Activated naive CD8-positive, alpha-beta T cell treated with anti-CD3 and anti-CD28 coated beads, Interleukin-2, amount 50 U/mL, for 24 hours (primary cell): ENCODE results near the gene CHRNA4.

Experiments used
- ATAC-seq: fragments of 150-1000 bp; cut with Tn5 transposase; one replicate; pipeline ENCODE4 v1.10.0; 2021
- DNase-seq: peaks from one replicate; pipeline ENCODE4 v3.0.0; 2021
- H3K27ac Mint-ChIP-seq: one replicate; pipeline ENCODE4 v1.8.0; 2021; ENCODE audit warnings: mild to moderate bottlenecking, mixed read lengths
- H3K27me3 Mint-ChIP-seq: one replicate; pipeline ENCODE4 v1.8.0; 2021; ENCODE audit warnings: mixed read lengths
- H3K36me3 Mint-ChIP-seq: one replicate; pipeline ENCODE4 v1.8.0; 2021; ENCODE audit warnings: low read depth, mixed read lengths
- H3K4me1 Mint-ChIP-seq: one replicate; pipeline ENCODE4 v1.8.0; 2021; ENCODE audit warnings: mixed read lengths
- H3K4me3 Mint-ChIP-seq: one replicate; pipeline ENCODE4 v1.8.0; 2021; ENCODE audit warnings: mild to moderate bottlenecking, moderate library complexity, mixed read lengths
- H3K9me3 Mint-ChIP-seq: one replicate; pipeline ENCODE4 v1.8.0; 2021; ENCODE audit warnings: mixed read lengths

Gene CHRNA4

GRCh38 chr20:63293871-63294535, 67.1 kb downstream of the CHRNA4 start:
- no peaks in the 10 kb centered on the region for H3K9me3 Mint-ChIP-seq
- H3K27ac Mint-ChIP-seq: no peak overlapping the region
- H3K27me3 Mint-ChIP-seq: peaks cover 15% of the 10 kb centered on the region
- ATAC-seq: no peak
- no peak for DNase-seq
- peaks cover 2% of the 10 kb centered on the region for H3K4me1 Mint-ChIP-seq
- no peaks in the 10 kb centered on the region for H3K36me3 Mint-ChIP-seq
- no peak overlapping the region for H3K4me3 Mint-ChIP-seq

GRCh38 chr20:63293456-63293855, 67.7 kb downstream of the CHRNA4 start:
- peaks cover 2% of the 10 kb centered on the region for H3K4me1 Mint-ChIP-seq
- no peak overlapping the region for H3K4me3 Mint-ChIP-seq
- H3K9me3 Mint-ChIP-seq: no peaks in the 10 kb centered on the region
- DNase-seq: no peak
- no peaks in the 10 kb centered on the region for H3K36me3 Mint-ChIP-seq
- H3K27ac Mint-ChIP-seq: no peak overlapping the region
- H3K27me3 Mint-ChIP-seq: peaks cover 12% of the 10 kb centered on the region
- no peak for ATAC-seq
